HG03066 (cell line): ENCODE results near the gene CHGA.

ENCODE experiments used
- ATAC-seq: cut with Tn5 transposase; IDR thresholded peaks from one replicate; pipeline ENCODE4 v1.9.1; 2021; ENCODE audit warnings: low read depth; ENCODE audit not compliant: unreplicated experiment

The CHGA gene

GRCh38 chr14:92929689-92930608 lies 7.0 kb downstream of the CHGA start:
- ATAC-seq = no peak

GRCh38 chr14:92930737-92931602 lies 8.0 kb downstream of the CHGA start:
- no peak for ATAC-seq

GRCh38 chr14:92931681-92932447 lies 8.9 kb downstream of the CHGA start:
- no peak for ATAC-seq

GRCh38 chr14:92932448-92933395 lies 9.8 kb downstream of the CHGA start:
- ATAC-seq = no peak

GRCh38 chr14:92933481-92933880 lies 10.5 kb downstream of the CHGA start:
- ATAC-seq = no peak

GRCh38 chr14:92934196-92935085 lies 11.5 kb downstream of the CHGA start:
- ATAC-seq = no peak

- no peak for ATAC-seq
Measured at GRCh38 chr14:92935446-92935845, 12.5 kb downstream of the CHGA start.

- no peak for ATAC-seq
Measured at GRCh38 chr14:92936085-92936484, 13.1 kb downstream of the CHGA start.

GRCh38 chr14:92937051-92937937 lies 14.3 kb downstream of the CHGA start:
- no peak for ATAC-seq

GRCh38 chr14:92938235-92938875 lies 15.4 kb downstream of the CHGA start:
- no peak for ATAC-seq

- ATAC-seq = no peak
Measured at GRCh38 chr14:92938890-92939671, 16.1 kb downstream of the CHGA start.

- no peak for ATAC-seq
Measured at GRCh38 chr14:92939699-92940098, 16.7 kb downstream of the CHGA start.

- ATAC-seq = no peak
Measured at GRCh38 chr14:92940543-92940942, 17.6 kb downstream of the CHGA start.

GRCh38 chr14:92941531-92941930 lies 18.6 kb downstream of the CHGA start:
- no peak for ATAC-seq

GRCh38 chr14:92942136-92942535 lies 19.2 kb downstream of the CHGA start:
- ATAC-seq = no peak

GRCh38 chr14:92942576-92942975 lies 19.6 kb downstream of the CHGA start:
- ATAC-seq = no peak
